ENCODE data around the gene AGPAT4. TPM values are rescaled to one million over a fixed set of nuclear protein-coding genes. Genes with fewer than 3 reads are reported as not detected.

Gene AGPAT4
- total and polyA plus RNA-seq, 2 of the 4 experiments (the other 2 are of a cell fraction): 3.6 to 3.8 TPM

DNA sequence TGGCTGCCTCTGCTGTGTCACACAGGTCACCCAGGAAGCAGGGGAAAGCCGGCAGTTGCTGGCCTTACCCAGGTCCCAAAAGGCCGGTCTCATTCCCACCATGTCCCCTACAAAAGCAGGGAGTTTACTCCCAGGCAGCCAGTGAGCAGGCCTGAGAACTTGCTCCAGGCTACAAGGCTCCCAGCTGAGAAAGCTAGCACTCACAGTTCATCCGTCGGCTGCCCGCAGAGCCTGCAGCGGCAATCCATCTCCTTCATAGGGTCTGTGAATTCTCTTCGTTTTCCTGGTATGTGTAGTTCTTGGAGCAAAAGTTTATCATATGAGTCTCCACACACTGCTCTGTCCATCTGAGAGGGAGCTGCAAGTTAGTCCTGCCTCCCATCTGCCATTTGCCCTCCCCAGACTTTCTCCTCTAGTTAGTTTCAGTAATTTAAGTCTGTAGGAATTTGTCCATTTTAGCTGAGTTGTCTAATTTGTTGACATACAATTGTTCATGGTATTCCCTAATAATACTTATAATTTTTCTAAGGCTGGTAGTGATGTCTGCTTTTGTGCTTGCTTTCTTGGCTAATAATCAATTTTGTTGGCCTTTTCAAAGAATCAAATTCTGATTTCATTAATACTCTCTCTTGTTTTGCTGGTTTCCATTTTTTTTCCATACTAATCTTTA lies 146.7 kb downstream of the AGPAT4 start:
- CTCF ChIA-PET: no interaction called here
- Histone ChIP-seq H2BK15ac (ENCODE audit: low read depth, low read length) (no peak overlapping the region), H3K56ac (ENCODE audit: extremely low read depth, insufficient read depth, low read length) (no peak overlapping the region), H2AK9ac (replicated peaks; ENCODE audit: low read depth, low read length, poor library complexity) (no peak overlapping the region), H4K8ac (ENCODE audit: low read depth in 2 of 2, low read length in 2 of 2) (no peak overlapping the region), H2BK20ac (ENCODE audit: low read depth, low read length) (no peak overlapping the region), H3K27me3 (ENCODE audit: control insufficient read depth, insufficient read depth, low read length) (no peaks in the 10 kb centered on the region), H3K79me1 (ENCODE audit: low read depth in 1 of 2, low read length in 2 of 2) (no peaks in the 10 kb centered on the region; a peak in 1 of 4 replicates), H4K91ac (ENCODE audit: insufficient read depth, low read depth, low read length) (no peak overlapping the region), H3K23ac (ENCODE audit: low read depth, low read length) (no peak overlapping the region), H3K4me1 (ENCODE audit: control insufficient read depth, insufficient read depth, low read length) (peaks cover 4% of the 10 kb centered on the region; the same call in 1 of the 2 replicates), H3K14ac (replicated peaks; ENCODE audit: low read depth, low read length) (no peak overlapping the region), H4K20me1 (ENCODE audit: insufficient read depth, low read length) (no peaks in the 10 kb centered on the region), H3K18ac (ENCODE audit: low read depth, low read length) (no peak overlapping the region), H2BK5ac (ENCODE audit: low read depth, low read length, poor library complexity, severe bottlenecking) (no peak overlapping the region), H3K36me3 (ENCODE audit: control insufficient read depth, insufficient read depth, low read length) (peaks cover 3% of the 10 kb centered on the region), H2AFZ (replicated peaks; ENCODE audit: low read length, poor library complexity) (no peak overlapping the region), H2AK5ac (ENCODE audit: low read depth, low read length) (no peak overlapping the region), H3K9me1 (ENCODE audit: insufficient read depth, low read length) (no peaks in the 10 kb centered on the region; the same call in none of the 2 replicates), H2BK120ac (ENCODE audit: low read depth, low read length) (no peak overlapping the region), H3K4ac (ENCODE audit: low read depth, low read length) (no peak overlapping the region), H3K27ac (ENCODE audit: insufficient read depth, low read length) (no peak overlapping the region), H3K9me3 (ENCODE audit: control insufficient read depth, insufficient read depth, low read length) (0 out of 2 replicates have a peak, but pooled peaks cover 2% of the 10 kb centered on the region), H3K4me3 (ENCODE audit: insufficient read depth, low read depth, low read length) (no peak overlapping the region), H4K5ac (ENCODE audit: low read depth, low read length) (no peak overlapping the region), H3K9ac (ENCODE audit: low read depth, low read length) (no peak overlapping the region), H3K4me2 (ENCODE audit: low read depth, low read length) (no peak overlapping the region)
- dilution Hi-C loops (cut with HindIII; ENCODE audit: low sequenced_read_pairs, unreplicated experiment) (no loop called here), intact Hi-C loops (cut with micrococcal nuclease) (no loop called here), in situ Hi-C loops (cut with MboI; ENCODE audit: low sequenced_read_pairs) (no loop called here)
- POLR2A ChIA-PET (ENCODE audit: unreplicated experiment): no interaction called here
- BruUV-seq (replicated peaks): no TSS peak
- no peak for DNase-seq
- ATAC-seq (ENCODE audit: low read depth): no peak
- 100% methylated on average over 1 of the region's 7 CpGs; no CpG with 5 or more reads in 1 of the 2 experiments for WGBS, 2 experiments (ENCODE audit: extremely low coverage in 2 of 2, insufficient read length in 1 of 2)
- TF ChIP-seq POLR2A (IDR thresholded peaks at IDR 0.05; ENCODE audit: low read depth, low read length): no peak
- TF ChIP-seq RCOR1 (IDR thresholded peaks at IDR 0.05; ENCODE audit: insufficient replicate concordance, low read length): no peak
- TF ChIP-seq MXI1 (IDR thresholded peaks at IDR 0.05; ENCODE audit: borderline replicate concordance, low read depth, low read length): no peak
- TF ChIP-seq RAD21 (IDR thresholded peaks at IDR 0.05; ENCODE audit: low read length): no peak
- no peak for TF ChIP-seq CEBPB (IDR thresholded peaks at IDR 0.05; ENCODE audit: low read depth, low read length)
- no peak for TF ChIP-seq MAFK (IDR thresholded peaks at IDR 0.05; ENCODE audit: low read depth, low read length)
- no peak for TF ChIP-seq NFE2L2 (IDR thresholded peaks at IDR 0.05; ENCODE audit: low read depth, low read length)
- no peak for TF ChIP-seq SMC3 (IDR thresholded peaks at IDR 0.05; ENCODE audit: low read depth, low read length)
- TF ChIP-seq RFX5 (IDR thresholded peaks at IDR 0.05; ENCODE audit: low read depth, low read length): no peak
- TF ChIP-seq, protein P1, sequence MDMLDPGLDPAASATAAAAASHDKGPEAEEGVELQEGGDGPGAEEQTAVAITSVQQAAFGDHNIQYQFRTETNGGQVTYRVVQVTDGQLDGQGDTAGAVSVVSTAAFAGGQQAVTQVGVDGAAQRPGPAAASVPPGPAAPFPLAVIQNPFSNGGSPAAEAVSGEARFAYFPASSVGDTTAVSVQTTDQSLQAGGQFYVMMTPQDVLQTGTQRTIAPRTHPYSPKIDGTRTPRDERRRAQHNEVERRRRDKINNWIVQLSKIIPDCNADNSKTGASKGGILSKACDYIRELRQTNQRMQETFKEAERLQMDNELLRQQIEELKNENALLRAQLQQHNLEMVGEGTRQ (IDR thresholded peaks at IDR 0.05; ENCODE audit: low read depth, low read length): no peak
- no peak for TF ChIP-seq MAZ (IDR thresholded peaks at IDR 0.05; ENCODE audit: borderline replicate concordance, low read depth, low read length)
- TF ChIP-seq, protein P2, sequence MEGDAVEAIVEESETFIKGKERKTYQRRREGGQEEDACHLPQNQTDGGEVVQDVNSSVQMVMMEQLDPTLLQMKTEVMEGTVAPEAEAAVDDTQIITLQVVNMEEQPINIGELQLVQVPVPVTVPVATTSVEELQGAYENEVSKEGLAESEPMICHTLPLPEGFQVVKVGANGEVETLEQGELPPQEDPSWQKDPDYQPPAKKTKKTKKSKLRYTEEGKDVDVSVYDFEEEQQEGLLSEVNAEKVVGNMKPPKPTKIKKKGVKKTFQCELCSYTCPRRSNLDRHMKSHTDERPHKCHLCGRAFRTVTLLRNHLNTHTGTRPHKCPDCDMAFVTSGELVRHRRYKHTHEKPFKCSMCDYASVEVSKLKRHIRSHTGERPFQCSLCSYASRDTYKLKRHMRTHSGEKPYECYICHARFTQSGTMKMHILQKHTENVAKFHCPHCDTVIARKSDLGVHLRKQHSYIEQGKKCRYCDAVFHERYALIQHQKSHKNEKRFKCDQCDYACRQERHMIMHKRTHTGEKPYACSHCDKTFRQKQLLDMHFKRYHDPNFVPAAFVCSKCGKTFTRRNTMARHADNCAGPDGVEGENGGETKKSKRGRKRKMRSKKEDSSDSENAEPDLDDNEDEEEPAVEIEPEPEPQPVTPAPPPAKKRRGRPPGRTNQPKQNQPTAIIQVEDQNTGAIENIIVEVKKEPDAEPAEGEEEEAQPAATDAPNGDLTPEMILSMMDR (conservative IDR thresholded peaks at IDR 0.05; ENCODE audit: low read depth, low read length): no peak
- TF ChIP-seq, protein P3, sequence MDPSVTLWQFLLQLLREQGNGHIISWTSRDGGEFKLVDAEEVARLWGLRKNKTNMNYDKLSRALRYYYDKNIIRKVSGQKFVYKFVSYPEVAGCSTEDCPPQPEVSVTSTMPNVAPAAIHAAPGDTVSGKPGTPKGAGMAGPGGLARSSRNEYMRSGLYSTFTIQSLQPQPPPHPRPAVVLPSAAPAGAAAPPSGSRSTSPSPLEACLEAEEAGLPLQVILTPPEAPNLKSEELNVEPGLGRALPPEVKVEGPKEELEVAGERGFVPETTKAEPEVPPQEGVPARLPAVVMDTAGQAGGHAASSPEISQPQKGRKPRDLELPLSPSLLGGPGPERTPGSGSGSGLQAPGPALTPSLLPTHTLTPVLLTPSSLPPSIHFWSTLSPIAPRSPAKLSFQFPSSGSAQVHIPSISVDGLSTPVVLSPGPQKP (IDR thresholded peaks at IDR 0.05; ENCODE audit: borderline replicate concordance, low read depth, low read length): no peak
- no peak for TF ChIP-seq BHLHE40 (IDR thresholded peaks at IDR 0.05; ENCODE audit: low read depth, low read length)
- no peak for TF ChIP-seq CHD1 (IDR thresholded peaks at IDR 0.05; ENCODE audit: low read depth, low read length)
- TF ChIP-seq FOS (IDR thresholded peaks at IDR 0.05; ENCODE audit: low read depth, low read length): no peak
